Measurements from ENCODE around the gene ARRDC3.

GRCh38 chr5:91357806-91358205 lies 25.3 kb downstream of the ARRDC3 start:
- TF ChIP-seq, protein P1, sequence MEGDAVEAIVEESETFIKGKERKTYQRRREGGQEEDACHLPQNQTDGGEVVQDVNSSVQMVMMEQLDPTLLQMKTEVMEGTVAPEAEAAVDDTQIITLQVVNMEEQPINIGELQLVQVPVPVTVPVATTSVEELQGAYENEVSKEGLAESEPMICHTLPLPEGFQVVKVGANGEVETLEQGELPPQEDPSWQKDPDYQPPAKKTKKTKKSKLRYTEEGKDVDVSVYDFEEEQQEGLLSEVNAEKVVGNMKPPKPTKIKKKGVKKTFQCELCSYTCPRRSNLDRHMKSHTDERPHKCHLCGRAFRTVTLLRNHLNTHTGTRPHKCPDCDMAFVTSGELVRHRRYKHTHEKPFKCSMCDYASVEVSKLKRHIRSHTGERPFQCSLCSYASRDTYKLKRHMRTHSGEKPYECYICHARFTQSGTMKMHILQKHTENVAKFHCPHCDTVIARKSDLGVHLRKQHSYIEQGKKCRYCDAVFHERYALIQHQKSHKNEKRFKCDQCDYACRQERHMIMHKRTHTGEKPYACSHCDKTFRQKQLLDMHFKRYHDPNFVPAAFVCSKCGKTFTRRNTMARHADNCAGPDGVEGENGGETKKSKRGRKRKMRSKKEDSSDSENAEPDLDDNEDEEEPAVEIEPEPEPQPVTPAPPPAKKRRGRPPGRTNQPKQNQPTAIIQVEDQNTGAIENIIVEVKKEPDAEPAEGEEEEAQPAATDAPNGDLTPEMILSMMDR (IDR thresholded peaks at IDR 0.05; ENCODE audit: poor library complexity, severe bottlenecking) = no peak
- TF ChIP-seq REST (IDR thresholded peaks at IDR 0.05; ENCODE audit: borderline replicate concordance) (no peak), EZH2 (IDR thresholded peaks at IDR 0.05; ENCODE audit: borderline replicate concordance, insufficient read depth, low read length, poor library complexity, severe bottlenecking) (no peak), TAF1 (IDR thresholded peaks at IDR 0.05; ENCODE audit: low read depth) (no peak), SMC3 (conservative IDR thresholded peaks at IDR 0.05; ENCODE audit: poor library complexity) (no peak), EP300 (conservative IDR thresholded peaks at IDR 0.05; ENCODE audit: poor library complexity, severe bottlenecking) (no peak), RAD21 (conservative IDR thresholded peaks at IDR 0.05) (no peak), POLR2AphosphoS5 (IDR thresholded peaks at IDR 0.05) (no peak)

Measured in neural cell (in vitro differentiated cells).